DOHH2 (cell line): ENCODE measurements around the gene TNS1.

Source experiments
- H3F3A ChIP-seq: fragments of 200-600 bp; sonication (generic), shearing (Covaris generic); 2 replicates; pipeline ENCODE4 v1.6.0; 2016; ENCODE audit warnings: antibody characterized with exemption, mild to moderate bottlenecking; ENCODE audit not compliant: control insufficient read depth, insufficient read depth
- H3K27ac ChIP-seq: fragments of 200-600 bp; sonication (generic); 2 replicates; pipeline ENCODE4 v1.5.1; 2014; ENCODE audit warnings: low read depth, mild to moderate bottlenecking, low read length, moderate library complexity
- H3K27me3 ChIP-seq: fragments of 200-600 bp; sonication (generic); 2 replicates; pipeline ENCODE4 v1.6.1; 2014; ENCODE audit warnings: mild to moderate bottlenecking, low read length, mixed read lengths; ENCODE audit not compliant: control insufficient read depth
- H3K36me3 ChIP-seq: fragments of 200-600 bp; sonication (generic); 2 replicates; pipeline ENCODE4 v1.6.1; 2014; ENCODE audit warnings: mild to moderate bottlenecking, low read length, moderate library complexity, mixed read lengths; ENCODE audit not compliant: control insufficient read depth
- H3K4me1 ChIP-seq: fragments of 200-600 bp; sonication (generic); 2 replicates; pipeline ENCODE4 v1.6.1; 2014; ENCODE audit warnings: mild to moderate bottlenecking, low read length, mixed read lengths; ENCODE audit not compliant: control insufficient read depth
- H3K4me2 ChIP-seq: fragments of 200-600 bp; sonication (generic); 2 replicates; pipeline ENCODE4 v1.6.0; 2014; ENCODE audit warnings: mild to moderate bottlenecking, low read length, moderate library complexity
- H3K4me3 ChIP-seq: fragments of 200-600 bp; sonication (generic); 2 replicates; pipeline ENCODE4 v1.5.1; 2014; ENCODE audit warnings: mild to moderate bottlenecking, low read length, mixed read lengths
- H3K79me2 ChIP-seq: fragments of 200-600 bp; sonication (generic); 2 replicates; pipeline ENCODE4 v1.6.1; 2014; ENCODE audit warnings: mild to moderate bottlenecking, low read length, mixed read lengths; ENCODE audit not compliant: control insufficient read depth
- H3K9me2 ChIP-seq: fragments of 200-600 bp; sonication (generic); replicated peaks from 2 replicates; pipeline ENCODE4 v1.6.1; 2014; ENCODE audit warnings: mild to moderate bottlenecking, low read length, mixed read lengths; ENCODE audit not compliant: control insufficient read depth
- H3K9me3 ChIP-seq: fragments of 200-600 bp; sonication (generic); 2 replicates; pipeline ENCODE4 v1.6.1; 2014; ENCODE audit warnings: antibody characterized with exemption, low read length, mixed read lengths; ENCODE audit not compliant: control insufficient read depth, insufficient read depth
- H4K20me1 ChIP-seq: fragments of 200-600 bp; sonication (generic); 2 replicates; pipeline ENCODE4 v1.6.0; 2014; ENCODE audit warnings: low read depth, mild to moderate bottlenecking, antibody characterized with exemption, low read length, moderate library complexity; ENCODE audit not compliant: control insufficient read depth, insufficient read depth
- CTCF ChIP-seq: fragments of 200-600 bp; sonication (generic); IDR thresholded peaks from one replicate; pipeline ENCODE4 v1.5.1; 2014; ENCODE audit warnings: antibody characterized with exemption, mild to moderate bottlenecking, low read depth, low read length; ENCODE audit not compliant: poor library complexity, severe bottlenecking
- EZH2phosphoT487 ChIP-seq: fragments of 200-600 bp; sonication (generic); IDR thresholded peaks from 2 replicates; pipeline ENCODE4 v1.6.1; 2017; ENCODE audit warnings: borderline replicate concordance, mild to moderate bottlenecking, antibody characterized with exemption, low read length, moderate library complexity, mixed read lengths

The TNS1 gene

DNA sequence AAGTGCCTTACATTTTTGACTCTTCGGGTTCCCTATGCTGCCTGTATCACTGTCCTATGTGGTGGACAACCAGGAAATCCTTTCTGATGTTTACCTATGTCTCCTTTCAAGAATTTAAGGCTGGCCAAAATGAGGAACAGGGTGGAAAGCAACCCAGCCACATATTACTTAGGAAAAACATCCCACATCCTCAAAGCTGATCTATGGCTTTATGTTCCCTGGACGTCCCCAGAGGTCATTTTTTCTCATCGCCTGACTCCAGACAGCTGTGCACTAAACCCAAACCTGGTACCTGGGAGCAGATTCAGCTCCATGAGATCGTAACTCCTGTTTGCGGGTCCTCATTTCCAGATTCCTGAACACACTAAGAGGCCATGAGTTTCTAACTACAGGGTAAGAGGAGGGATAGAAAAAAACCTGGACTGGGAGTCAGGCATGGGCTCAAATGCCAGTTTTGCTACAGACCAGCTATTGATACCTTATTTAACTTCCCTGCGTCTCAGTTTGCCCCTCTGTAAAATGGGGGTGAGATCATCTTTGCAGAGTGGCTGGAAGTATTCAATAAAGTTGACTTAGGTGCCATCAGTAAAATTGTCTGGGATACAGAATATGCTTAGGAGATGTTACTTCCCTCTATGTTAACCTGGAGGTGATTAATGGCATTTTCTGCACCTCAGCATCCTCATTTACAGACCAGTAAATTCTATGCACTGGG lies 70.8 kb downstream of the TNS1 start:
- no peak for TF ChIP-seq EZH2phosphoT487
- TF ChIP-seq CTCF: no peak
- no peaks in the 10 kb centered on the region for H3K36me3 ChIP-seq
- no peaks in the 10 kb centered on the region for H3F3A ChIP-seq
- H3K9me2 ChIP-seq: no peaks in the 10 kb centered on the region
- H3K4me3 ChIP-seq: no peak overlapping the region
- no peaks in the 10 kb centered on the region for H3K27me3 ChIP-seq
- no peaks in the 10 kb centered on the region for H4K20me1 ChIP-seq
- H3K27ac ChIP-seq: no peak overlapping the region
- H3K4me2 ChIP-seq: no peak overlapping the region
- H3K79me2 ChIP-seq: no peaks in the 10 kb centered on the region
- no peaks in the 10 kb centered on the region for H3K9me3 ChIP-seq
- H3K4me1 ChIP-seq: no peaks in the 10 kb centered on the region

- no peaks in the 10 kb centered on the region for H3K36me3 ChIP-seq
- no peak for TF ChIP-seq CTCF
- no peak for TF ChIP-seq EZH2phosphoT487
- no peaks in the 10 kb centered on the region for H3K4me1 ChIP-seq
- H3K27ac ChIP-seq: no peak overlapping the region
- H3K79me2 ChIP-seq: no peaks in the 10 kb centered on the region
- H4K20me1 ChIP-seq: no peaks in the 10 kb centered on the region
- H3K9me3 ChIP-seq: no peaks in the 10 kb centered on the region
- H3K4me2 ChIP-seq: no peak overlapping the region
- no peaks in the 10 kb centered on the region for H3K9me2 ChIP-seq
- no peaks in the 10 kb centered on the region for H3K27me3 ChIP-seq
- no peak overlapping the region for H3K4me3 ChIP-seq
- no peaks in the 10 kb centered on the region for H3F3A ChIP-seq
Observed at GRCh38 chr2:217930761-217931563, 71.8 kb downstream of the TNS1 start.

DNA sequence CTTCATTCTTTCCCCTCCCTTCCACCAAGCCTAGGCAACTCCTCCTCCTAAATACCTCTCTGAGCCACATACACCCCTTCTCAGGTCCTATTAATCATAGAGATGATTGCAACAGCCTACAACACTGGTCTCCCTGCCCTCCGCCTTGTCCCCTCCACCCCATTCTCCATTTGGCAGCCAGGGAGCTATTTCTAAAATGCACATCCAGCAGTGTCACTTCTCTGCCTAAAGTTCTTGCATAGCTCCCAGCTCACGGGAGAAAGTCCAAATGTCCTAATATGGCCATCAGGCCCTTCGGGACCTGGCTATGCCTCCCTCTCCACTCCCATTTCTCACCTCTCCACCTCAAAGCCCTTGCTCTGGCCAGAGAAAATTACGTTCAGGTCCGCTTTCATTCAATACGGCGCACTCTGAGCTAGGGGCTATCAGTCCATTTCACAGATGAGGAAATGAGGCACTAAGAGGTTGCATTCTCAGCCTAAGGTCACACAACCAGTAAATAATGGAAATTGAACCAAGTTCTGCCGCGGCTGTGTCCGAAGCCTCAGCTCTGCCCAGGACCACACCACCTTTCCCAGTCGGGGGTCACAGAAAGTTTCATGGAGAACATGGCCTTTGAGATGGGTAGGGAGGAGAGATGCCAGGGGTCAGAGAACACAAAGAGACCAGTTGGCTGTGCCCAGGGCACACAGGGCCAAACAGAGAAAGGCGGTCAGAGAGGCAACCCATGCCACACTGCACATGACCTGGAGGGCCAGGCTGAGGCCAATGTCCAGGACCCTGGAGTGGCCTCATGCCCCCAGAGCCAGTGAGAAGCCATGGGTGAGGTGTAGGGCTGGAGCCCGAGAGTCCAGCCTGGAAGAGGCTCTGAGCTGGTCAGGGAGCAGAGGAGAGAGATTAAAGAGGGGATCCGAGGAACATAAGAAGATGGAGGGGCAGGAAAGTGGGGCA lies 72.8 kb downstream of the TNS1 start:
- H3K9me2 ChIP-seq: no peaks in the 10 kb centered on the region
- H3K79me2 ChIP-seq: no peaks in the 10 kb centered on the region
- no peaks in the 10 kb centered on the region for H4K20me1 ChIP-seq
- H3K27ac ChIP-seq: no peak overlapping the region
- no peaks in the 10 kb centered on the region for H3K9me3 ChIP-seq
- H3K4me1 ChIP-seq: no peaks in the 10 kb centered on the region
- no peak overlapping the region for H3K4me3 ChIP-seq
- H3K27me3 ChIP-seq: no peaks in the 10 kb centered on the region
- no peak overlapping the region for H3K4me2 ChIP-seq
- no peak for TF ChIP-seq EZH2phosphoT487
- no peak for TF ChIP-seq CTCF
- no peaks in the 10 kb centered on the region for H3F3A ChIP-seq
- no peaks in the 10 kb centered on the region for H3K36me3 ChIP-seq
